Measurements from ENCODE around the gene OR2L2. TPM values are rescaled to one million over a fixed set of nuclear protein-coding genes. Genes with fewer than 3 reads are reported as not detected.

OR2L2 gene
- polyA plus RNA-seq, 3 donors: 0.05 TPM; not detected in 2

GRCh38 chr1:248007778-248008177 lies 22.1 kb upstream of the OR2L2 start:
- Histone ChIP-seq H3K4me2 (replicated peaks; ENCODE audit: extremely low read depth, low read length, poor library complexity, severe bottlenecking) (no peak overlapping the region), H3K4me3 (replicated peaks in 1 of 3; ENCODE audit: low read depth in 2 of 3, low read length in 3 of 3) (no peak overlapping the region), H4K20me1 (ENCODE audit: insufficient read depth, low read length) (no peaks in the 10 kb centered on the region), H3K9ac (ENCODE audit: insufficient read depth, low read length, poor library complexity, severe bottlenecking) (no peak overlapping the region), H3K36me3 (replicated peaks in 1 of 2; ENCODE audit: control insufficient read depth in 1 of 2, insufficient read depth in 2 of 2, low read length in 2 of 2) (no peaks in the 10 kb centered on the region), H3K27ac (ENCODE audit: low read depth in 1 of 2, low read length in 2 of 2) (no peak overlapping the region), H3K79me2 (ENCODE audit: insufficient read depth, low read length) (no peaks in the 10 kb centered on the region), H3K4me1 (ENCODE audit: control insufficient read depth in 1 of 2, insufficient read depth in 2 of 2, low read length in 2 of 2) (no peaks in the 10 kb centered on the region), H2AFZ (ENCODE audit: insufficient read depth, low read depth, low read length, poor library complexity, severe bottlenecking) (no peak overlapping the region), H3K27me3 (ENCODE audit: control insufficient read depth in 2 of 2, insufficient read depth in 2 of 2, low read length in 2 of 2) (no peaks in the 10 kb centered on the region), H3K9me3 (replicated peaks in 1 of 2; ENCODE audit: control insufficient read depth in 1 of 2, insufficient read depth in 1 of 2, low read length in 2 of 2) (peaks cover 5 to 27% of the 10 kb centered on the region in 2 donors)
- H3K9me3 Mint-ChIP-seq: peaks cover 11 to 34% (median 26%) of the 10 kb centered on the region in 7 donors
- intact Hi-C loops (cut with micrococcal nuclease): no loop called here
- H3K4me1 Mint-ChIP-seq: no peaks in the 10 kb centered on the region
- WGBS (ENCODE audit: insufficient coverage): no CpG with 5 or more reads among the region's 1 CpG
- no peak overlapping the region for H3K27ac Mint-ChIP-seq
- peaks cover 0 to 2% (median 0%) of the 10 kb centered on the region in 3 donors for H3K27me3 Mint-ChIP-seq (ENCODE audit: low read depth in 3 of 3)
- no peak for DNase-seq
- TF ChIP-seq CTCF (IDR thresholded peaks at IDR 0.05): no peak
- no peak overlapping the region for H3K4me3 Mint-ChIP-seq
- H3K36me3 Mint-ChIP-seq: no peaks in the 10 kb centered on the region

- Mint-ChIP-seq H3K27ac (no peak overlapping the region), H3K36me3 (no peaks in the 10 kb centered on the region), H3K27me3 (ENCODE audit: low read depth in 3 of 3) (no peaks in the 10 kb centered on the region), H3K4me1 (no peaks in the 10 kb centered on the region), H3K4me3 (no peak overlapping the region), H3K9me3 (peaks cover 11 to 31% (median 26%) of the 10 kb centered on the region in 7 donors)
- Histone ChIP-seq H3K4me3 (replicated peaks in 1 of 3; ENCODE audit: low read depth in 2 of 3, low read length in 3 of 3) (no peak overlapping the region), H3K4me1 (ENCODE audit: control insufficient read depth in 1 of 2, insufficient read depth in 2 of 2, low read length in 2 of 2) (no peaks in the 10 kb centered on the region), H3K9ac (ENCODE audit: insufficient read depth, low read length, poor library complexity, severe bottlenecking) (no peak overlapping the region), H3K79me2 (ENCODE audit: insufficient read depth, low read length) (no peaks in the 10 kb centered on the region), H3K27me3 (ENCODE audit: control insufficient read depth in 2 of 2, insufficient read depth in 2 of 2, low read length in 2 of 2) (no peaks in the 10 kb centered on the region), H3K36me3 (replicated peaks in 1 of 2; ENCODE audit: control insufficient read depth in 1 of 2, insufficient read depth in 2 of 2, low read length in 2 of 2) (no peaks in the 10 kb centered on the region), H4K20me1 (ENCODE audit: insufficient read depth, low read length) (no peaks in the 10 kb centered on the region), H3K27ac (ENCODE audit: low read depth in 1 of 2, low read length in 2 of 2) (no peak overlapping the region), H3K9me3 (replicated peaks in 1 of 2; ENCODE audit: control insufficient read depth in 1 of 2, insufficient read depth in 1 of 2, low read length in 2 of 2) (peaks cover 5 to 27% of the 10 kb centered on the region in 2 donors), H3K4me2 (replicated peaks; ENCODE audit: extremely low read depth, low read length, poor library complexity, severe bottlenecking) (no peak overlapping the region), H2AFZ (ENCODE audit: insufficient read depth, low read depth, low read length, poor library complexity, severe bottlenecking) (no peak overlapping the region)
- no peak for TF ChIP-seq CTCF (IDR thresholded peaks at IDR 0.05)
- intact Hi-C loops (cut with micrococcal nuclease): no loop called here
- DNase-seq: no peak
- 100% methylated on average over 2 of the region's 3 CpGs for WGBS (ENCODE audit: insufficient coverage)
Observed at GRCh38 chr1:248009681-248010080, 20.2 kb upstream of the OR2L2 start.

Measured in CD14-positive monocyte (primary cell).